Lower lobe of right lung (tissue), 2 donors: ENCODE data around the gene SAPCD1. TPM values are rescaled to one million over a fixed set of nuclear protein-coding genes. Genes with fewer than 3 reads are reported as not detected.

Source experiments
- ATAC-seq, 2 donors: fragments of 200-7000 bp; cut with Tn5 transposase; one replicate each; pipeline ENCODE4 v1.9.1; 2020 to 2022; ENCODE audit warnings: mild to moderate bottlenecking in 2 of 2, moderate library complexity in 2 of 2
- DNase-seq: peaks from one replicate; pipeline ENCODE4 v3.0.0-alpha.2; 2020
- H3K27ac ChIP-seq: fragments of 200-600 bp; one replicate; pipeline ENCODE4 v1.8.0; 2022
- H3K27me3 ChIP-seq: fragments of 200-600 bp; one replicate; pipeline ENCODE4 v1.8.0; 2022; ENCODE audit warnings: low read depth
- H3K36me3 ChIP-seq: fragments of 200-600 bp; one replicate; pipeline ENCODE4 v1.8.0; 2022; ENCODE audit warnings: mild to moderate bottlenecking
- H3K4me1 ChIP-seq: fragments of 200-600 bp; one replicate; pipeline ENCODE4 v1.8.0; 2022
- H3K4me3 ChIP-seq: fragments of 200-600 bp; one replicate; pipeline ENCODE4 v1.8.0; 2022; ENCODE audit warnings: mild to moderate bottlenecking
- H3K9me3 ChIP-seq: fragments of 200-600 bp; one replicate; pipeline ENCODE4 v1.8.0; 2022
- CTCF ChIP-seq: fragments of 200-600 bp; IDR thresholded peaks from one replicate; pipeline ENCODE4 v1.8.0; 2022; ENCODE audit warnings: antibody characterized with exemption, mild to moderate bottlenecking
- intact Hi-C: fragments of 100-400 bp; cut with DNase I; formaldehyde crosslinking; loops from one replicate; pipeline ENCODE4 v1.11.0; 2022
- total RNA-seq: library from RNA; stranded (reverse); fragmentation: NEBNext Ultra II Directional; extraction: Animal tissue kit (Norgen Biotek cat#: 25700); gene quantifications from one replicate; pipeline ENCODE4 v1.2.1, GENCODE V29; 2021
- donor health status: DM: no; HTN: yes; CAD: no; lungs with severe emphysema.

SAPCD1 gene
- total RNA-seq, 1 donor from 2014 or later: 1.2 TPM

- Histone ChIP-seq H3K9me3 (no peaks in the 10 kb centered on the region), H3K27ac (no peak overlapping the region), H3K36me3 (no peaks in the 10 kb centered on the region), H3K4me3 (no peak overlapping the region), H3K4me1 (peaks cover 5% of the 10 kb centered on the region), H3K27me3 (no peaks in the 10 kb centered on the region)
- intact Hi-C loops: no loop called here
- no peak for DNase-seq
- ATAC-seq: no peak
- no peak for TF ChIP-seq CTCF
Observed at GRCh38 chr6:31761343-31761742, 1.1 kb upstream of the SAPCD1 start.

- TF ChIP-seq CTCF: no peak
- Histone ChIP-seq H3K4me1 (peaks cover 5% of the 10 kb centered on the region), H3K27ac (peak overlapping the region; percentile 33), H3K9me3 (no peaks in the 10 kb centered on the region), H3K4me3 (no peak overlapping the region), H3K27me3 (no peaks in the 10 kb centered on the region), H3K36me3 (no peaks in the 10 kb centered on the region)
- DNase-seq (no peak), ATAC-seq (no peak)
- intact Hi-C loops: no loop called here
Observed at GRCh38 chr6:31762878-31763618, 592 bp downstream of the SAPCD1 start.

GRCh38 chr6:31763619-31763940, 1.1 kb downstream of the SAPCD1 start:
- intact Hi-C loops: no loop called here
- Histone ChIP-seq H3K36me3 (no peaks in the 10 kb centered on the region), H3K4me3 (no peak overlapping the region), H3K4me1 (peaks cover 5% of the 10 kb centered on the region), H3K27me3 (no peaks in the 10 kb centered on the region), H3K9me3 (no peaks in the 10 kb centered on the region), H3K27ac (no peak overlapping the region)
- ATAC-seq (peak in 1 of 2 donors; percentile 13), DNase-seq (no peak)
- TF ChIP-seq CTCF: no peak

- ATAC-seq (no peak), DNase-seq (no peak)
- H3K27me3 ChIP-seq: no peaks in the 10 kb centered on the region
- H3K27ac ChIP-seq: no peak overlapping the region
- intact Hi-C loops: no loop called here
- no peak for TF ChIP-seq CTCF
- H3K4me1 ChIP-seq: peaks cover 9% of the 10 kb centered on the region
- no peak overlapping the region for H3K4me3 ChIP-seq
- H3K36me3 ChIP-seq: no peaks in the 10 kb centered on the region
- no peaks in the 10 kb centered on the region for H3K9me3 ChIP-seq
Observed at GRCh38 chr6:31764198-31764597, 1.7 kb downstream of the SAPCD1 start.

- Histone ChIP-seq H3K4me1 (peaks cover 17% of the 10 kb centered on the region), H3K4me3 (no peak overlapping the region), H3K9me3 (no peaks in the 10 kb centered on the region), H3K36me3 (no peaks in the 10 kb centered on the region), H3K27me3 (no peaks in the 10 kb centered on the region), H3K27ac (no peak overlapping the region)
- ATAC-seq (no peak), DNase-seq (no peak)
- TF ChIP-seq CTCF: no peak
- intact Hi-C loops: no loop called here
Observed at GRCh38 chr6:31765559-31765909, 3.1 kb downstream of the SAPCD1 start.
